SH-SY5Y (cell line): ENCODE measurements around the gene TLE2.

ENCODE experiments used
- GATA2 ChIP-seq: IDR thresholded peaks from 2 replicates; pipeline ENCODE4 v1.6.1; 2011; ENCODE audit warnings: mild to moderate bottlenecking, low read depth, low read length
- GATA3 ChIP-seq: IDR thresholded peaks from 2 replicates; pipeline ENCODE4 v1.6.1; 2011; ENCODE audit warnings: low read depth, mild to moderate bottlenecking, low read length, moderate library complexity

GRCh38 chr19:3064011-3064330 lies 34.9 kb upstream of the TLE2 start:
- no peak for TF ChIP-seq GATA2
- TF ChIP-seq GATA3: no peak
